ENCODE data around the gene SLC39A7.

SLC39A7 gene

GRCh38 chr6:33190504-33191107 lies 10.1 kb upstream of the SLC39A7 start:
- no peak for TF ChIP-seq CTCF (IDR thresholded peaks at IDR 0.05; ENCODE audit: low read depth, low read length)

GRCh38 chr6:33191383-33192104 lies 9.1 kb upstream of the SLC39A7 start:
- H3K4me3 ChIP-seq (replicated peaks in 1 of 2; ENCODE audit: low read depth in 2 of 2, low read length in 2 of 2): no peak overlapping the region
- TF ChIP-seq CTCF (IDR thresholded peaks at IDR 0.05; ENCODE audit: low read depth, low read length): no peak
- no peak for DNase-seq (ENCODE audit: low read depth in 2 of 2)

More at GRCh38 chr6:33190504-33191107, 10.1 kb upstream of the SLC39A7 start:
- DNase-seq (ENCODE audit: low read depth in 2 of 2): no peak
- H3K4me3 ChIP-seq (replicated peaks in 1 of 2; ENCODE audit: low read depth in 2 of 2, low read length in 2 of 2): no peak overlapping the region

- DNase-seq (ENCODE audit: low read depth in 2 of 2): no peak
- H3K4me3 ChIP-seq (replicated peaks in 1 of 2; ENCODE audit: low read depth in 2 of 2, low read length in 2 of 2): peak within 1 kb of the TSS in 1 of 2 donors; percentile 36
- TF ChIP-seq CTCF (IDR thresholded peaks at IDR 0.05; ENCODE audit: low read depth, low read length): no peak
Observed at GRCh38 chr6:33192105-33192646, 8.5 kb upstream of the SLC39A7 start, which contains the start of gene COL11A2. Gene COL11A2 (minus strand): TSS chr6:33192467. CDS start chr6:33192240, 227 bp downstream.

- TF ChIP-seq CTCF (IDR thresholded peaks at IDR 0.05; ENCODE audit: low read depth, low read length): no peak
Observed at GRCh38 chr6:33192671-33193602, 7.7 kb upstream of the SLC39A7 start.

GRCh38 chr6:33193619-33194018 lies 7.0 kb upstream of the SLC39A7 start:
- no peak for TF ChIP-seq CTCF (IDR thresholded peaks at IDR 0.05; ENCODE audit: low read depth, low read length)
- no peak for DNase-seq (ENCODE audit: low read depth in 2 of 2)
- H3K4me3 ChIP-seq (replicated peaks in 1 of 2; ENCODE audit: low read depth in 2 of 2, low read length in 2 of 2): no peak overlapping the region

More at GRCh38 chr6:33192671-33193602, 7.7 kb upstream of the SLC39A7 start:
- H3K4me3 ChIP-seq (replicated peaks in 1 of 2; ENCODE audit: low read depth in 2 of 2, low read length in 2 of 2): peak overlapping the region in 1 of 2 donors; percentile 36
- no peak for DNase-seq (ENCODE audit: low read depth in 2 of 2)

GRCh38 chr6:33194431-33194979 lies 6.2 kb upstream of the SLC39A7 start:
- no peak for TF ChIP-seq CTCF (IDR thresholded peaks at IDR 0.05; ENCODE audit: low read depth, low read length)
- no peak for DNase-seq (ENCODE audit: low read depth in 2 of 2)

More at GRCh38 chr6:33194431-33194979, 6.2 kb upstream of the SLC39A7 start:
- no peak overlapping the region for H3K4me3 ChIP-seq (replicated peaks in 1 of 2; ENCODE audit: low read depth in 2 of 2, low read length in 2 of 2)
